Frontal cortex (tissue), 4 donors: ENCODE results near the gene FAM78A. TPM values are rescaled to one million over a fixed set of nuclear protein-coding genes. Genes with fewer than 3 reads are reported as not detected.
"Not testable (repeated sequence)": the region's sequence is repeated elsewhere in the genome, so short reads cannot be mapped to it uniquely, and the experiment has no call there.

Source experiments
- DNase-seq, 2 donors: peaks; one replicate each; pipeline ENCODE4 v3.0.0; 2012; ENCODE audit warnings: low spot score in 2 of 2
- FAIRE-seq: peaks from 2 replicates; lab custom pipeline; 2012; peaks lifted over from hg19 to GRCh38; lab: Jason Lieb, UNC
- total RNA-seq: library from RNA; depleted of rRNA; stranded (reverse); fragments of >200 nt; gene quantifications from one replicate; pipeline ENCODE4 v1.2.3, GENCODE V29; 2014
- donor health status: control.
- donor health status: control.
- donor health status: control.

The FAM78A gene
- total RNA-seq, 1 donor from 2014 or later: 0.82 TPM

- FAIRE-seq: no peak
Measured at GRCh38 chr9:131218370-131218769, 57.9 kb downstream of the FAM78A start.

GRCh38 chr9:131217331-131218031 lies 58.8 kb downstream of the FAM78A start:
- no peak for FAIRE-seq
- DNase-seq: no peak

More at GRCh38 chr9:131218370-131218769, 57.9 kb downstream of the FAM78A start:
- no peak for DNase-seq

DNA sequence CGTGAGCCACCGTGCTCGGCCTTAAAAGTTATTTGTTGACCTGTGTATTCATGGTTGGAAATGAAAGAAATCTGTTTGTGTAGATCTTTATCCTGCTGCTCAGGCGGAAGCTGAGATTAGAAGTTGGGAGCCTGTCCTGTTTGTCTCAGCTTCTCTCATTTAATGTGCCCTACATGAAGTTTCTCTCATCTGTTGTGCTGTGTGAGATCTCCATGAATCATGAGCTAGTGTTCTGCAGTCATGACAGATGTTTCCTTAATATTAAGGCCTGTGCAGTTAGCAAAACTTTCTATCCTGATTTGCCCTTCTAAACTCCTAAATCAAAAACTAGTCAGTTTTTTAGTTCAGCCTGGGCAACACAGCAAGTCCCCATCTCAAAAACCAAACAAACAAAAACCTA lies 59.5 kb downstream of the FAM78A start:
- no peak for DNase-seq
- no peak for FAIRE-seq

- DNase-seq (no peak), FAIRE-seq (no peak)
Measured at GRCh38 chr9:131214876-131215275, 61.4 kb downstream of the FAM78A start.

DNA sequence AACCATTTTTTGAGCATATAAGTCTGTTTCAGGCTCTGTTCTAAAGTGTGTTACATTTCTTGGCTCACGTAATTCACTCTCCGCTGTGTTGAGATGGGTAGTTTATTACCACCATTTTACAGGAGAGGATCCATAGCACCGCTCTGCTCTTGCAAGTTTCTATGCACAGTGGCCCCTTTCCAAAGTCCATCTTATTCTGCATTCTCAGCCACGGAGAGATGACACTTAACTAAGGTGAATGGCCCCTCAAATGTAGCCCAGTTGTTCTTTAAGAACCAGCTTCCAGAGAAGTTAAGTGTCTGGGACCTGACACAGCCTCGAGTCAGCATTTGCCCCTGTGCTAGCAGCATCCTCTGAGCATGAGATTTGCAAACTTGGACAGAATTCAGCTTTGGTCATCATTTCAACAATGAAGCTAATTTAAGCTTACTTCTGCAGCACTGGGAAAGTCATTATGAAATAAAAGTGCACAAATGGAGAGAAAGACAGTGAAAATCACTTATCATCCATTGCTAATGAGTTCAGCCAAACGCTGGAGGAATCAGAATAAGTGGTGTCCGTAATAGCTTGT lies 61.9 kb downstream of the FAM78A start:
- FAIRE-seq: no peak
- no peak for DNase-seq

DNA sequence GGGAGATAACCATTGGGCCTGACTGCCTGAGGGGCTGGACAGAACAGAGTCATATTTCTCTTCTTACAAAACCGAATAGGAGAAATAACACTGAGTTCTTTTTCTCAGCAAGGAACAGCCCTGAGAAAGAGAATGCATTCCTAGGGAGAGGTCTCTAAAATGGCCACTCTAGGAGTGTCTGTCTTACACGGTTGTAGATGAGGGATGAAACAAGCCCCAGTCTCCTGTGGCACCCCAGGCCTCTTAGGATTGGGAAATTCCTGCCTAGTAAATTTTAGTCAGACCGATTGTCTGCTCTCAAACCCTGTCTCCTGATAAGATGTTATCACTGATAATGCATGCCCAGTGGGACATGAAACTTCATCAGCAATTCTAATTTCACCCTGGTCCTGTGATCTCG lies 64.4 kb downstream of the FAM78A start:
- FAIRE-seq, DNase-seq: not testable (repeated sequence)

Other genes with a start within 250 kb of the FAM78A start
- 16.3 TPM for gene AIF1L, start 180.0 kb downstream of the FAM78A start, total RNA-seq
- gene NUP214, start 150.9 kb downstream of the FAM78A start, total RNA-seq: 9.0 TPM
- gene PLPP7, start 13.2 kb upstream of the FAM78A start, total RNA-seq: 6.1 TPM
- gene PRRC2B, start 117.6 kb upstream of the FAM78A start, total RNA-seq: 117 TPM
- gene POMT1, start 226.4 kb upstream of the FAM78A start, total RNA-seq: 42.4 TPM